GM12878 (cell line): ENCODE measurements around the gene DNAJB8. TPM values are rescaled to one million over a fixed set of nuclear protein-coding genes. Genes with fewer than 3 reads are reported as not detected.

Source experiments
- ATAC-seq: fragments of 200-7000 bp; cut with Tn5 transposase; 3 replicates; pipeline ENCODE4 v1.9.1; 2020; ENCODE audit warnings: mild to moderate bottlenecking, moderate library complexity
- BruUV-seq: library from RNA; stranded (reverse); fragments of 400-500 nt; replicated peaks from 2 replicates; lab custom pipeline; 2021; lab: Mats Ljungman, UMichigan
- CTCF ChIA-PET: fragments of 300-600 bp; sonication (Branson Sonifier 250); formaldehyde crosslinking; extraction: SDS; loops from one replicate; lab custom pipeline; 2021; ENCODE audit warnings: inconsistent platforms; lab: Yijun Ruan, JAX
- POLR2A ChIA-PET: fragments of 350-600 bp; formaldehyde crosslinking; extraction: SDS; loops from one replicate; lab custom pipeline; 2021; ENCODE audit warnings: inconsistent platforms; lab: Charles Lee
- RAD21 ChIA-PET: fragments of 300-600 bp; sonication (Branson Sonifier 250); formaldehyde crosslinking; loops from one replicate; lab custom pipeline; 2023; ENCODE audit warnings: antibody characterized with exemption; ENCODE audit not compliant: unreplicated experiment; lab: Charles Lee
- SMC1A ChIA-PET: fragments of 300-600 bp; sonication (Branson Sonifier 250); formaldehyde crosslinking; loops from one replicate; lab custom pipeline; 2023; ENCODE audit not compliant: unreplicated experiment, uncharacterized antibody; lab: Charles Lee
- DNase-seq: peaks from one replicate; pipeline ENCODE4 v3.0.0-alpha.2; 2011; ENCODE audit warnings: low read depth, low spot score
- FAIRE-seq: peaks from 3 replicates; lab custom pipeline; 2011; peaks lifted over from hg19 to GRCh38; lab: Jason Lieb, UNC
- H2AFZ ChIP-seq: 2 replicates; pipeline ENCODE4 v1.6.0; 2011; ENCODE audit warnings: low read depth, low read length, control low read depth; ENCODE audit not compliant: control insufficient read depth
- H3K27ac ChIP-seq: 2 replicates; pipeline ENCODE4 v1.5.1; 2011; ENCODE audit warnings: control low read depth; ENCODE audit not compliant: control insufficient read depth, insufficient read depth
- H3K27me3 ChIP-seq, 2 experiments: replicated peaks in 1 of 2; 2 replicates each; pipeline versions ENCODE4 v1.6.0 to v1.6.1; 2011; ENCODE audit warnings: low read length in 1 of 2; ENCODE audit not compliant: control insufficient read depth in 2 of 2, insufficient read depth in 2 of 2
- H3K36me3 ChIP-seq, 2 experiments: 2 replicates each; pipeline ENCODE4 v1.5.1; 2011; ENCODE audit warnings: low read length in 1 of 2; ENCODE audit not compliant: control insufficient read depth in 2 of 2, insufficient read depth in 2 of 2
- H3K4me1 ChIP-seq: 2 replicates; pipeline ENCODE4 v1.6.1; 2011; ENCODE audit warnings: mild to moderate bottlenecking, low read length, moderate library complexity, mixed read lengths; ENCODE audit not compliant: control insufficient read depth, insufficient read depth
- H3K4me2 ChIP-seq: 2 replicates; pipeline ENCODE4 v1.6.0; 2011; ENCODE audit warnings: control low read depth; ENCODE audit not compliant: control insufficient read depth, insufficient read depth
- H3K4me3 ChIP-seq: fragments of 200-600 bp; sonication (generic); 2 replicates; pipeline ENCODE4 v1.5.1; 2016
- H3K79me2 ChIP-seq: 2 replicates; pipeline ENCODE4 v1.6.0; 2011; ENCODE audit warnings: low read length; ENCODE audit not compliant: control insufficient read depth, insufficient read depth
- H3K9ac ChIP-seq: 2 replicates; pipeline ENCODE4 v1.8.0; 2011; ENCODE audit warnings: low read length, control low read depth, mixed read lengths; ENCODE audit not compliant: control insufficient read depth, insufficient read depth
- H3K9me3 ChIP-seq: replicated peaks from 3 replicates; pipeline ENCODE4 v1.5.1; 2011; ENCODE audit warnings: mild to moderate bottlenecking, low read length; ENCODE audit not compliant: control insufficient read depth, insufficient read depth
- H4K20me1 ChIP-seq: 2 replicates; pipeline ENCODE4 v1.6.0; 2011; ENCODE audit not compliant: control insufficient read depth, insufficient read depth
- FOXK2 ChIP-seq: fragments of 450-650 bp; IDR thresholded peaks from 2 replicates; pipeline ENCODE4 v1.6.1; 2017; ENCODE audit warnings: mild to moderate bottlenecking, moderate library complexity
- KDM1A ChIP-seq: fragments of 200-600 bp; sonication (generic); IDR thresholded peaks from 2 replicates; pipeline ENCODE4 v1.6.1; 2016; ENCODE audit warnings: borderline replicate concordance
- MYB ChIP-seq: fragments of 150-350 bp; IDR thresholded peaks from 2 replicates; pipeline ENCODE4 v1.6.1; 2014; ENCODE audit warnings: mild to moderate bottlenecking, low read depth, low read length, borderline replicate concordance
- NR2F1 ChIP-seq: fragments of 450-650 bp; conservative IDR thresholded peaks from 2 replicates; pipeline ENCODE4 v1.6.1; 2017; ENCODE audit warnings: mild to moderate bottlenecking
- USF2 ChIP-seq: IDR thresholded peaks from 2 replicates; pipeline ENCODE4 v1.6.1; 2011; ENCODE audit warnings: low read depth, low read length, improper control_type of control experiment, borderline replicate concordance
- WGBS: methylation state at CpG from one replicate; pipeline ENCODE4 v1.1.6; 2016; ENCODE audit warnings: low lambda C conversion rate; ENCODE audit not compliant: insufficient replicate concordance, insufficient coverage; ENCODE audit errors: missing lambda C conversion rate; 5-methylcytosine and 5-hydroxymethylcytosine counted together
- in situ Hi-C: fragments of 300-500 bp; cut with MboI; formaldehyde crosslinking; loops from 9 replicates; pipeline ENCODE4 v1.14.3; 2018; ENCODE audit warnings: mixed read lengths
- intact Hi-C: fragments of 100-400 bp; cut with micrococcal nuclease; formaldehyde crosslinking; loops from one replicate; pipeline ENCODE4 v1.14.2; 2022; ENCODE audit not compliant: unreplicated experiment
- polyA plus RNA-seq, 11 experiments: library from polyadenylated mRNA; depleted of rRNA in 4 of 11; unstranded in 6 of 11; stranded (reverse) in 5 of 11; fragments of >200 nt; fragmentation: Nextera tagmentation in 4 of 11; fragmentation: Illumina TruSeq in 1 of 11; extraction: Ambion mirVana in 4 of 11; extraction: Trizol in 1 of 11; gene quantifications; 1 replicate in 1 of 11; 2 replicates in 10 of 11; pipeline versions ENCODE4 v1.2.1 to v1.2.3, GENCODE V29; 2011 to 2016; ENCODE audit warnings: inconsistent platforms in 2 of 11, missing spikeins in 2 of 11, low read depth in 1 of 11
- total RNA-seq, 4 experiments: library from RNA; depleted of rRNA in 3 of 4; stranded (reverse); fragments of >200 nt in 3 of 4; fragmentation: Illumina TruSeq in 1 of 4; extraction: Trizol in 1 of 4; gene quantifications; 2 replicates each; pipeline versions ENCODE4 v1.2.1 to v1.2.3, GENCODE V29; 2013 to 2021
- TF ChIP-seq, protein P1 (sequence below): fragments of 450-650 bp; formaldehyde crosslinking; IDR thresholded peaks from 2 replicates; pipeline ENCODE4 v1.4.0; 2022; ENCODE audit warnings: mild to moderate bottlenecking, moderate library complexity

DNAJB8 gene
- total and polyA plus RNA-seq, 10 of the 15 experiments (the other 5 are each of a cell fraction or from before 2014, with no cell fraction given), result not detected

GRCh38 chr3:128418900-128419299, 47.8 kb downstream of the DNAJB8 start:
- ATAC-seq, result no peak
- BruUV-seq, result no TSS peak
- 40% methylated on average over 2 of the region's 2 CpGs for WGBS

More at GRCh38 chr3:128418900-128419299, 47.8 kb downstream of the DNAJB8 start:
- H3K4me1 ChIP-seq, result no peaks in the 10 kb centered on the region
- no peak for DNase-seq
- H2AFZ ChIP-seq, result no peak overlapping the region
- ChIA-PET RAD21 (no interaction called here), SMC1A (no interaction called here), POLR2A (no interaction called here), CTCF (no interaction called here)
- H3K9ac ChIP-seq, result no peak overlapping the region
- H3K79me2 ChIP-seq, result no peaks in the 10 kb centered on the region
- TF ChIP-seq MYB (no peak), KDM1A (no peak), NR2F1 (no peak), FOXK2 (no peak), USF2 (no peak)
- TF ChIP-seq, protein P1, sequence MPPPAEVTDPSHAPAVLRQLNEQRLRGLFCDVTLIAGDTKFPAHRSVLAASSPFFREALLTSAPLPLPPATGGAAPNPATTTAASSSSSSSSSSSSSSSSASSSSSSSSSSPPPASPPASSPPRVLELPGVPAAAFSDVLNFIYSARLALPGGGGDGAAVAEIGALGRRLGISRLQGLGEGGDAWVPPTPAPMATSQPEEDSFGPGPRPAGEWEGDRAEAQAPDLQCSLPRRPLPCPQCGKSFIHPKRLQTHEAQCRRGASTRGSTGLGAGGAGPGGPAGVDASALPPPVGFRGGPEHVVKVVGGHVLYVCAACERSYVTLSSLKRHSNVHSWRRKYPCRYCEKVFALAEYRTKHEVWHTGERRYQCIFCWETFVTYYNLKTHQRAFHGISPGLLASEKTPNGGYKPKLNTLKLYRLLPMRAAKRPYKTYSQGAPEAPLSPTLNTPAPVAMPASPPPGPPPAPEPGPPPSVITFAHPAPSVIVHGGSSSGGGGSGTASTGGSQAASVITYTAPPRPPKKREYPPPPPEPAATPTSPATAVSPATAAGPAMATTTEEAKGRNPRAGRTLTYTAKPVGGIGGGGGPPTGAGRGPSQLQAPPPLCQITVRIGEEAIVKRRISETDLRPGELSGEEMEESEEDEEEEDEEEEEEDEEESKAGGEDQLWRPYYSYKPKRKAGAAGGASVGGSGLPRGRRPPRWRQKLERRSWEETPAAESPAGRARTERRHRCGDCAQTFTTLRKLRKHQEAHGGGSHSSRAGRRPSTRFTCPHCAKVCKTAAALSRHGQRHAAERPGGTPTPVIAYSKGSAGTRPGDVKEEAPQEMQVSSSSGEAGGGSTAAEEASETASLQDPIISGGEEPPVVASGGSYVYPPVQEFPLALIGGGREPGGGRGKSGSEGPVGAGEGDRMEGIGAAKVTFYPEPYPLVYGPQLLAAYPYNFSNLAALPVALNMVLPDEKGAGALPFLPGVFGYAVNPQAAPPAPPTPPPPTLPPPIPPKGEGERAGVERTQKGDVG (CRISPR knock-in tag), result no peak
- H3K4me3 ChIP-seq, result no peak overlapping the region
- H4K20me1 ChIP-seq, result no peaks in the 10 kb centered on the region
- no peaks in the 10 kb centered on the region for H3K27me3 ChIP-seq
- no peaks in the 10 kb centered on the region for H3K9me3 ChIP-seq
- in situ Hi-C loops (no loop called here), intact Hi-C loops (no loop called here)
- FAIRE-seq, result no peak
- H3K27ac ChIP-seq, result no peak overlapping the region
- H3K36me3 ChIP-seq, result no peaks in the 10 kb centered on the region
- no peak overlapping the region for H3K4me2 ChIP-seq
